Measurements from ENCODE around the gene SYT13. TPM values are rescaled to one million over a fixed set of nuclear protein-coding genes. Genes with fewer than 3 reads are reported as not detected.

SYT13 gene
- total RNA-seq (10.4 and 11.5 TPM in 2 replicates), polyA plus RNA-seq (1.6 and 1.7 TPM in 2 replicates)

DNA sequence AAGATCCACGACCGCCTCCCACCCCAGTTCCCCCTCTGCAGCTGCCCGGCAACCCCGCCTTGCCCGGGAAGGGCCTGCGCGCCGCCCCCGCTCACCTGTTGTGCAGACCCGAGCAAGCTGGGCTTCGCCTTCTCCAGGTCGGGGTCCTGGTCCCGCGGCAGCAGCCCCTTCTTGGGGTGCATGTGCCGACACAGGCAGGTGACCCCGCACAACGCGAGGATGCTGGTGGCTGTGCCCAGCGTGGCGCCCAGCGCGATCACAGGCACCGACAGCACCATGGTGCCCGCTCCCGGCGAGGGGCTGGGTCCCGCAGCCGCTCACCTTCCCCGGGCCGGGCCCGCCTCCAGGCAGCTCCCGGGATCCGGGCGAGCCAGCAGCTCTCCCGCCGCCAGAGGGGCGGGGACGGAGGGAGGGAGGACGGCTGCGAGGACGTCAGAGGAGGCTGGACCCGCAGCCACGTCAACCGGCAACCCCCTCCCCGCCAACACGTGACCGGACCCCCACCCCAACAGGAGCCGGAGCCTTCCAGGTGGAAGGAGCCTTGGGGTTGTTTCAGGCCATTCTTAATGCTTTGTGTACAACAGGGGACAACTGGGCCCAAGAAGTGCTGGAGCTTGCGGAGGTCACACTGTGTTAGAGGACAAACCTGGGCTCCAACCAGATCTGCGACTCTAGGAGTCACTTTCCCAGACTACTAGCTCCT, at the start of gene SYT13:
TSS of gene SYT13 (minus strand) at position 412 of the 703 bp plus-strand sequence. CDS start at position 278, 134 bp downstream.
- Histone ChIP-seq H3K27me3 (peaks cover 24% of the 10 kb centered on the region), H4K20me1 (ENCODE audit: insufficient read depth, poor library complexity, severe bottlenecking) (no peaks in the 10 kb centered on the region), H3K36me3 (replicated peaks; ENCODE audit: insufficient read depth, low read depth) (no peaks in the 10 kb centered on the region), H2AFZ (peak within 1 kb of the TSS; percentile 67), H3K79me2 (no peaks in the 10 kb centered on the region), H3K4me1 (ENCODE audit: insufficient read depth) (peaks cover 17% of the 10 kb centered on the region), H3K4me2 (peak within 1 kb of the TSS; percentile 97), H3K4me3 (peak within 1 kb of the TSS; percentile 70), H3K27ac (peak within 1 kb of the TSS; percentile 73), H3K9me3 (ENCODE audit: low read depth) (no peaks in the 10 kb centered on the region), H3K9me2 (replicated peaks; ENCODE audit: insufficient read depth) (no peaks in the 10 kb centered on the region)
- peak; percentile 89 for DNase-seq (ENCODE audit: low spot score)
- no peak for TF ChIP-seq EZH2phosphoT487 (IDR thresholded peaks at IDR 0.05; ENCODE audit: low read depth, severe bottlenecking, unreplicated experiment)
- no peak for TF ChIP-seq CTCF (IDR thresholded peaks at IDR 0.05; ENCODE audit: poor library complexity)
- no peak for TF ChIP-seq EZH2 (IDR thresholded peaks at IDR 0.05; ENCODE audit: borderline replicate concordance)
- WGBS (ENCODE audit: low lambda C conversion rate, missing lambda C conversion rate) = 5% methylated on average over 22 of the region's 50 CpGs

DNA sequence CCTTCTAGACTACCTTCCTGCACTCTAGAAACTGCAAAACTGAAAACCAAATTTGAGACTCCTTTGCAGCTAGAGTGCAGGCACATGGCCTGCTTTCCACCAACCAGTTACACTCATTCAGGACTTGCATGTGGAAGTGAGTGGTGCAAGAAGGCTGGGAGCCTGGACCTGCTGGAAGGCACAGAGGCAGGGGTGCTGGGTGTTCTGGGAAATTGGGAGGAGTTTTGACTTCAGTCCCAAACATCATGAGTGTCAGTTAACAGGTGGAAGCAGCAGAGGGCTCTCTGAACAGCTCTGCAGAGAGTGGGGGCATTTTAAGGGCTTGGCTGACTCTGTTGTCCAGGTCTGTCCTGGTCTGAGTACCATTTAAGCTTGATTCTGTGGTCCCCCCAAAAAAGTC, 49.3 kb upstream of the SYT13 start:
- Histone ChIP-seq H4K20me1 (ENCODE audit: insufficient read depth, poor library complexity, severe bottlenecking) (no peaks in the 10 kb centered on the region), H3K9me3 (ENCODE audit: low read depth) (no peaks in the 10 kb centered on the region), H3K4me1 (ENCODE audit: insufficient read depth) (no peaks in the 10 kb centered on the region), H2AFZ (no peak overlapping the region), H3K79me2 (no peaks in the 10 kb centered on the region), H3K36me3 (replicated peaks; ENCODE audit: insufficient read depth, low read depth) (no peaks in the 10 kb centered on the region), H3K27me3 (no peaks in the 10 kb centered on the region), H3K4me2 (no peak overlapping the region), H3K4me3 (no peak overlapping the region), H3K27ac (no peak overlapping the region), H3K9me2 (replicated peaks; ENCODE audit: insufficient read depth) (no peaks in the 10 kb centered on the region)
- DNase-seq (ENCODE audit: low spot score) = no peak
- TF ChIP-seq EZH2 (IDR thresholded peaks at IDR 0.05; ENCODE audit: borderline replicate concordance) = no peak
- TF ChIP-seq CTCF (IDR thresholded peaks at IDR 0.05; ENCODE audit: poor library complexity) = no peak
- no peak for TF ChIP-seq EZH2phosphoT487 (IDR thresholded peaks at IDR 0.05; ENCODE audit: low read depth, severe bottlenecking, unreplicated experiment)

GRCh38 chr11:45334836-45335235, 48.7 kb upstream of the SYT13 start:
- Histone ChIP-seq H3K4me1 (ENCODE audit: insufficient read depth) (no peaks in the 10 kb centered on the region), H3K9me3 (ENCODE audit: low read depth) (no peaks in the 10 kb centered on the region), H2AFZ (no peak overlapping the region), H4K20me1 (ENCODE audit: insufficient read depth, poor library complexity, severe bottlenecking) (no peaks in the 10 kb centered on the region), H3K27me3 (no peaks in the 10 kb centered on the region), H3K9me2 (replicated peaks; ENCODE audit: insufficient read depth) (no peaks in the 10 kb centered on the region), H3K4me2 (no peak overlapping the region), H3K36me3 (replicated peaks; ENCODE audit: insufficient read depth, low read depth) (no peaks in the 10 kb centered on the region), H3K27ac (no peak overlapping the region), H3K4me3 (no peak overlapping the region), H3K79me2 (no peaks in the 10 kb centered on the region)
- DNase-seq (ENCODE audit: low spot score) = no peak
- WGBS (ENCODE audit: low lambda C conversion rate, missing lambda C conversion rate) = 88% methylated on average over 5 of the region's 5 CpGs
- no peak for TF ChIP-seq EZH2phosphoT487 (IDR thresholded peaks at IDR 0.05; ENCODE audit: low read depth, severe bottlenecking, unreplicated experiment)
- TF ChIP-seq CTCF (IDR thresholded peaks at IDR 0.05; ENCODE audit: poor library complexity) = no peak
- TF ChIP-seq EZH2 (IDR thresholded peaks at IDR 0.05; ENCODE audit: borderline replicate concordance) = no peak
